Sigmoid colon (tissue), 7 donors: ENCODE results near the gene FLVCR2. TPM values are rescaled to one million over a fixed set of nuclear protein-coding genes. Genes with fewer than 3 reads are reported as not detected.

Experiments used
- DNase-seq: peaks from one replicate; pipeline ENCODE4 v3.0.0-alpha.2; 2019
- H3K27ac ChIP-seq, 4 donors: fragments of 200-600 bp; sonication (generic); one replicate each; pipeline ENCODE4 v1.5.1; 2016 to 2019; ENCODE audit warnings: mild to moderate bottlenecking in 1 of 4
- H3K27me3 ChIP-seq, 3 donors: fragments of 200-600 bp; sonication (generic); one replicate each; pipeline ENCODE4 v1.5.1; 2019; ENCODE audit warnings: mild to moderate bottlenecking in 1 of 3
- H3K36me3 ChIP-seq, 4 donors: fragments of 200-600 bp; sonication (generic); one replicate each; pipeline ENCODE4 v1.5.1; 2016 to 2019
- H3K4me1 ChIP-seq, 4 donors: fragments of 200-600 bp; sonication (generic); one replicate each; pipeline ENCODE4 v1.5.1; 2017 to 2019
- H3K4me3 ChIP-seq, 4 donors: fragments of 200-600 bp; sonication (generic); one replicate each; pipeline ENCODE4 v1.5.1; 2017 to 2019; ENCODE audit warnings: mild to moderate bottlenecking in 2 of 4, moderate library complexity in 1 of 4
- H3K9me3 ChIP-seq, 4 donors: fragments of 200-600 bp in 3 of 4; sonication (generic) in 3 of 4; one replicate each; pipeline versions ENCODE4 v1.5.1 to v1.6.1; 2013 to 2019
- CTCF ChIP-seq, 4 experiments: fragments of 450-650 bp in 3 of 4; fragments of 200-600 bp in 1 of 4; IDR thresholded peaks; one replicate each; pipeline ENCODE4 v1.5.1; 2016 to 2019; ENCODE audit warnings: antibody characterized with exemption in 4 of 4, mild to moderate bottlenecking in 3 of 4, moderate library complexity in 2 of 4
- EP300 ChIP-seq, 4 donors: sonication (generic); formaldehyde crosslinking; IDR thresholded peaks; one replicate each; pipeline ENCODE4 v1.6.1; 2017; ENCODE audit warnings: antibody characterized with exemption in 4 of 4
- POLR2A ChIP-seq, 2 donors: fragments of 450-650 bp; IDR thresholded peaks; one replicate each; pipeline ENCODE4 v1.6.1; 2016; ENCODE audit warnings: antibody characterized with exemption in 2 of 2, mild to moderate bottlenecking in 2 of 2, moderate library complexity in 2 of 2
- POLR2AphosphoS5 ChIP-seq, 4 donors: sonication (generic); formaldehyde crosslinking; IDR thresholded peaks; one replicate each; pipeline ENCODE4 v1.6.1; 2017; ENCODE audit warnings: antibody characterized with exemption in 4 of 4
- WGBS, 2 donors: extraction: QIAGEN DNeasy Blood & Tissue Kit; methylation state at CpG; one replicate each; pipeline ENCODE4 v1.1.7; 2013; 5-methylcytosine and 5-hydroxymethylcytosine counted together
- intact Hi-C: fragments of 100-400 bp; cut with DNase I; formaldehyde crosslinking; loops from one replicate; pipeline ENCODE4 v1.15.1; 2023
- polyA plus RNA-seq, 3 donors: library from polyadenylated mRNA; stranded (reverse); fragments of 200-250 nt; gene quantifications; one replicate each; pipeline ENCODE4 v1.2.3, GENCODE V29; 2013
- total RNA-seq, 4 donors: library from RNA; depleted of rRNA; stranded (reverse); fragments of >200 nt; gene quantifications; one replicate each; pipeline ENCODE4 v1.1.0, GENCODE V29; 2016
- donor health status: healthy with polysubstance abuse.
- donor health status: Bipolar disorder and iron deficiency.
- donor health status: healthy.

FLVCR2 gene
- total and polyA plus RNA-seq, 7 donors = 2.4 to 14.8 (median 3.0) TPM

- no peak for DNase-seq
- peak overlapping the region in 1 of 4 donors; percentile 14 for H3K27ac ChIP-seq
- H3K27me3 ChIP-seq = no peaks in the 10 kb centered on the region
- no peaks in the 10 kb centered on the region for H3K4me1 ChIP-seq
- no peaks in the 10 kb centered on the region for H3K9me3 ChIP-seq
- no peak for TF ChIP-seq POLR2A (IDR thresholded peaks at IDR 0.05)
- TF ChIP-seq EP300 (IDR thresholded peaks at IDR 0.05) = no peak
- no peak for TF ChIP-seq POLR2AphosphoS5 (IDR thresholded peaks at IDR 0.05)
- TF ChIP-seq CTCF (IDR thresholded peaks at IDR 0.05) = no peak
- 76 to 88% methylated on average over 3 of the region's 3 CpGs for WGBS, 2 donors
- intact Hi-C loops = no loop called here
- no peaks in the 10 kb centered on the region for H3K36me3 ChIP-seq
- H3K4me3 ChIP-seq = no peak overlapping the region
These were observed 48.4 kb downstream of the FLVCR2 start for GRCh38 chr14:75626863-75627262.

GRCh38 chr14:75627406-75627805, 49.0 kb downstream of the FLVCR2 start:
- intact Hi-C loops = no loop called here
- DNase-seq = no peak
- WGBS, 2 donors = 47 to 70% methylated on average over 4 of the region's 4 CpGs
- H3K4me1 ChIP-seq = no peaks in the 10 kb centered on the region
- H3K9me3 ChIP-seq = no peaks in the 10 kb centered on the region
- H3K27me3 ChIP-seq = no peaks in the 10 kb centered on the region
- no peaks in the 10 kb centered on the region for H3K36me3 ChIP-seq
- H3K4me3 ChIP-seq = no peak overlapping the region
- peak overlapping the region in 1 of 4 donors; percentile 14 for H3K27ac ChIP-seq
- no peak for TF ChIP-seq EP300 (IDR thresholded peaks at IDR 0.05)
- no peak for TF ChIP-seq POLR2AphosphoS5 (IDR thresholded peaks at IDR 0.05)

- H3K9me3 ChIP-seq = no peaks in the 10 kb centered on the region
- intact Hi-C loops = no loop called here
- 91 to 93% methylated on average over 3 of the region's 3 CpGs for WGBS, 2 donors
- no peaks in the 10 kb centered on the region for H3K36me3 ChIP-seq
- H3K27me3 ChIP-seq = no peaks in the 10 kb centered on the region
- H3K27ac ChIP-seq = no peak overlapping the region
- no peaks in the 10 kb centered on the region for H3K4me1 ChIP-seq
- TF ChIP-seq CTCF (IDR thresholded peaks at IDR 0.05) (no peak), EP300 (IDR thresholded peaks at IDR 0.05) (no peak), POLR2A (IDR thresholded peaks at IDR 0.05) (no peak), POLR2AphosphoS5 (IDR thresholded peaks at IDR 0.05) (no peak)
- H3K4me3 ChIP-seq = no peak overlapping the region
- DNase-seq = no peak
These were observed 50.4 kb downstream of the FLVCR2 start for GRCh38 chr14:75628816-75629215.

- no peaks in the 10 kb centered on the region for H3K9me3 ChIP-seq
- H3K27ac ChIP-seq = no peak overlapping the region
- no peaks in the 10 kb centered on the region for H3K36me3 ChIP-seq
- TF ChIP-seq POLR2A (IDR thresholded peaks at IDR 0.05) (no peak), EP300 (IDR thresholded peaks at IDR 0.05) (no peak), CTCF (IDR thresholded peaks at IDR 0.05) (no peak), POLR2AphosphoS5 (IDR thresholded peaks at IDR 0.05) (no peak)
- H3K4me3 ChIP-seq = no peak overlapping the region
- no peaks in the 10 kb centered on the region for H3K27me3 ChIP-seq
- WGBS, 2 donors = 80 to 88% methylated on average over 6 of the region's 6 CpGs
- H3K4me1 ChIP-seq = no peaks in the 10 kb centered on the region
- intact Hi-C loops = no loop called here
- no peak for DNase-seq
These were observed 52.5 kb downstream of the FLVCR2 start for GRCh38 chr14:75630695-75631452.

DNA sequence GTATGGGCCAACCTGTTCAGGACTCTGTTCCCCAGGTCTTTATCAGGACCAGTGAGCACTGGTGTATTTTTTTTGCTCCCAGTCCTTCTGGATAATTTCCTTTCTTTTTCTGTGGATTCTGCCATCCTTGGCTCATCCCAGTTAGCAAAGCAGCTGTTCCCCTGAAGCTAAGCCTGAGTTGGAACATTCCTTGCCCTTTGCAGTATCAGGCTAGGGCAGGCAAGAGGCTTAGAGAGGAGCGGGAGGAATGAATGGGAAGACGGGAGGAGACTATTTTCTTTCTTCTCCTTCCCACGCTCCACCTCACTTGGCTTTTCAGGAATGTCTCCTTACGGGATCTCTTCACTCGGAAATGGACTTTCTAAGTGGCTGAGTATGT, 53.0 kb downstream of the FLVCR2 start:
- no peaks in the 10 kb centered on the region for H3K27me3 ChIP-seq
- intact Hi-C loops = no loop called here
- H3K9me3 ChIP-seq = no peaks in the 10 kb centered on the region
- 90 to 92% methylated on average over 5 of the region's 5 CpGs for WGBS, 2 donors
- no peak overlapping the region for H3K27ac ChIP-seq
- DNase-seq = no peak
- no peaks in the 10 kb centered on the region for H3K36me3 ChIP-seq
- no peak for TF ChIP-seq CTCF (IDR thresholded peaks at IDR 0.05)
- TF ChIP-seq POLR2AphosphoS5 (IDR thresholded peaks at IDR 0.05) = no peak
- TF ChIP-seq EP300 (IDR thresholded peaks at IDR 0.05) = no peak
- TF ChIP-seq POLR2A (IDR thresholded peaks at IDR 0.05) = no peak
- no peaks in the 10 kb centered on the region for H3K4me1 ChIP-seq
- no peak overlapping the region for H3K4me3 ChIP-seq
